Retinal pigment epithelial cell (primary cell): ENCODE data around the gene B9D1.

Experiments used
- DNase-seq: peaks from one replicate; pipeline ENCODE4 v3.0.0-alpha.2; 2010; ENCODE audit warnings: low read depth
- H3K4me3 ChIP-seq: 2 replicates; pipeline ENCODE4 v1.5.1; 2011; ENCODE audit warnings: mild to moderate bottlenecking, low read length, control low read depth, moderate library complexity
- CTCF ChIP-seq: conservative IDR thresholded peaks from 2 replicates; pipeline ENCODE4 v1.5.1; 2011; ENCODE audit warnings: low read depth, low read length, control low read depth, inconsistent platforms

The B9D1 gene

GRCh38 chr17:19307521-19307920, 55.0 kb downstream of the B9D1 start:
- no peak for TF ChIP-seq CTCF
- no peak for DNase-seq
- H3K4me3 ChIP-seq: no peak overlapping the region

- no peak overlapping the region for H3K4me3 ChIP-seq
- DNase-seq: no peak
- no peak for TF ChIP-seq CTCF
Measured at GRCh38 chr17:19306160-19307111, 56.1 kb downstream of the B9D1 start.

DNA sequence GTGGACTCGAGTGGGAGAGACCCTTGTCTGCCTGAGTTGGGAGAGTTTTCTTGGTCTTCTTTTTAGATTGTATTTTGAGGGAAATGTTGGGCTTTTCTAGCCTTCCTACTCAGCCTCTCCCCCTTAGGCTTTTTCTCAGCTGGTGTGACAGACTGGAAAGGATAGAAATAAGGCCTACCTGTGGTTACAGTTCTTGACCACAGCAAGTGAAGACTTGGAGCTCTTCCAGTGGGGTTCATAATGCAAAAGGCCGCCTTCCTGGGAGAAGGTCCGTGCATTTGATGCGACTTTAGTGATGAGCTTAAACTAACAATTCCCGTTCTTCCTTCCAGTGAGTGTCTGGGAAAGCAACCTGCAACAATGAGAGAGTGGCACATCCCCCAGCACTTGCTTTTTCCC, 56.8 kb downstream of the B9D1 start:
- DNase-seq: no peak
- TF ChIP-seq CTCF: no peak
- H3K4me3 ChIP-seq: no peak overlapping the region

- H3K4me3 ChIP-seq: no peak overlapping the region
- no peak for TF ChIP-seq CTCF
Measured at GRCh38 chr17:19305256-19305655, 57.3 kb downstream of the B9D1 start.

GRCh38 chr17:19304751-19305150, 57.8 kb downstream of the B9D1 start:
- no peak for DNase-seq
- no peak overlapping the region for H3K4me3 ChIP-seq
- no peak for TF ChIP-seq CTCF

More at GRCh38 chr17:19305256-19305655, 57.3 kb downstream of the B9D1 start:
- no peak for DNase-seq

DNA sequence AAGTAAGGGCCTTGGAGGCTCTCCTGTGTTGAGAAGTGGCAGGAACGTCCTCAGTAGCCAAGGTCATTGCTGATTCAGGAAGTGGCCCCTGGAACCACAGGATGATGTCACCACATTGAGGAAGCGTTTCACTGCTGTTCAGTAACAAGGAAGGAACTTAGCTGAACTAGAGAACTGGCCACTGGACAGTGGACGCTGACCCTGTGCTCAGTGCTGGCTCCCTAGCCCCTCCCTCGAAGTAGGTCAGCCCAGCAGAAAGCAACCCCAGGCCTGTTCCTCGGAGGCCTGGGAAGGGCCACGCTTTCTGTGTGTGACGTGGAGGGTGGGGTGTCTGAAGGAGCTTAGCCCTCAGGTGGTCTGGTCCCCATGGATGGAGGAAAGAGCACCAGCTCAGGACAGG, 58.3 kb downstream of the B9D1 start:
- H3K4me3 ChIP-seq: no peak overlapping the region
- DNase-seq: no peak
- TF ChIP-seq CTCF: no peak

- H3K4me3 ChIP-seq: no peak overlapping the region
- DNase-seq: no peak
- no peak for TF ChIP-seq CTCF
Measured at GRCh38 chr17:19303367-19303776, 59.2 kb downstream of the B9D1 start.
